ENCODE measurements around the gene RTN4R. TPM values are rescaled to one million over a fixed set of nuclear protein-coding genes. Genes with fewer than 3 reads are reported as not detected.
"Not testable (repeated sequence)": the region's sequence is repeated elsewhere in the genome, so short reads cannot be mapped to it uniquely, and the experiment has no call there.

The RTN4R gene
- total RNA-seq, 1 donor from 2014 or later: 2.9 TPM

DNA sequence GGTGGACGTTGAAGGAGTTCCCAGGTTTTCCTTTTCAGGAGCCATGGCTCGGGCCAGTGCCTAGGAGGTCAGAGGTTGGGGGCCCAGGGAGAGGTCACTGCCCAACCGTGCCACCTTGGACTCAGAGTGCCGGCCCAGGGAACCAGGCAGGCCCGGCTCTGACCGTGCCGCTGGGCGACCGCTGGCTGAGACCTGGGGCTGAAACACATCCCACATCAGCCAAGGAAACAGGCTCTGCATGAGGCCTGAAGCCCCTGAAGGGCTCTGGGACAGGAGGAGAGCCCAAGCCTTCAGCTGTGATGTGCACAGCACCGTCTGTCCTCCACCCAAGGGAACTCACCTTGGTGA lies 21.9 kb upstream of the RTN4R start:
- H3K27me3 ChIP-seq (ENCODE audit: insufficient read depth, low read length): peaks cover 5% of the 10 kb centered on the region
- FAIRE-seq (no peak), DNase-seq (ENCODE audit: low read depth) (no peak)
- H3K36me3 Mint-ChIP-seq (ENCODE audit: low read depth, unreplicated experiment): no peaks in the 10 kb centered on the region
- H3K27ac ChIP-seq (ENCODE audit: low read depth, low read length): no peak overlapping the region
- no peaks in the 10 kb centered on the region for H3K9me3 Mint-ChIP-seq (ENCODE audit: unreplicated experiment)
- no peak overlapping the region for H3K4me3 ChIP-seq (ENCODE audit: insufficient read depth, low read depth, low read length)
- no peaks in the 10 kb centered on the region for H3K9me3 ChIP-seq (ENCODE audit: insufficient read depth, low read depth, low read length)
- no peaks in the 10 kb centered on the region for H4K20me1 ChIP-seq (ENCODE audit: insufficient read depth, low read length)
- no peaks in the 10 kb centered on the region for H3K4me1 Mint-ChIP-seq (ENCODE audit: low read depth, unreplicated experiment)
- no peaks in the 10 kb centered on the region for H3K4me1 ChIP-seq (ENCODE audit: insufficient read depth, low read length)
- H3K27me3 Mint-ChIP-seq (ENCODE audit: low read depth, unreplicated experiment): peaks cover 49% of the 10 kb centered on the region
- H3K9ac ChIP-seq (ENCODE audit: low read length): no peak overlapping the region
- no peak overlapping the region for H2AFZ ChIP-seq (ENCODE audit: low read depth, low read length)
- no peak overlapping the region for H3K27ac Mint-ChIP-seq (ENCODE audit: unreplicated experiment)
- H3K79me2 ChIP-seq (ENCODE audit: insufficient read depth, low read length): no peaks in the 10 kb centered on the region
- H3K36me3 ChIP-seq (ENCODE audit: insufficient read depth, low read length): no peaks in the 10 kb centered on the region
- H3K4me3 Mint-ChIP-seq (ENCODE audit: unreplicated experiment): no peak overlapping the region
- TF ChIP-seq, protein P1, sequence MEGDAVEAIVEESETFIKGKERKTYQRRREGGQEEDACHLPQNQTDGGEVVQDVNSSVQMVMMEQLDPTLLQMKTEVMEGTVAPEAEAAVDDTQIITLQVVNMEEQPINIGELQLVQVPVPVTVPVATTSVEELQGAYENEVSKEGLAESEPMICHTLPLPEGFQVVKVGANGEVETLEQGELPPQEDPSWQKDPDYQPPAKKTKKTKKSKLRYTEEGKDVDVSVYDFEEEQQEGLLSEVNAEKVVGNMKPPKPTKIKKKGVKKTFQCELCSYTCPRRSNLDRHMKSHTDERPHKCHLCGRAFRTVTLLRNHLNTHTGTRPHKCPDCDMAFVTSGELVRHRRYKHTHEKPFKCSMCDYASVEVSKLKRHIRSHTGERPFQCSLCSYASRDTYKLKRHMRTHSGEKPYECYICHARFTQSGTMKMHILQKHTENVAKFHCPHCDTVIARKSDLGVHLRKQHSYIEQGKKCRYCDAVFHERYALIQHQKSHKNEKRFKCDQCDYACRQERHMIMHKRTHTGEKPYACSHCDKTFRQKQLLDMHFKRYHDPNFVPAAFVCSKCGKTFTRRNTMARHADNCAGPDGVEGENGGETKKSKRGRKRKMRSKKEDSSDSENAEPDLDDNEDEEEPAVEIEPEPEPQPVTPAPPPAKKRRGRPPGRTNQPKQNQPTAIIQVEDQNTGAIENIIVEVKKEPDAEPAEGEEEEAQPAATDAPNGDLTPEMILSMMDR (IDR thresholded peaks at IDR 0.05; ENCODE audit: insufficient read depth, low read depth, low read length): no peak
- no peak for TF ChIP-seq EZH2 (IDR thresholded peaks at IDR 0.05; ENCODE audit: insufficient read depth, low read length)
- no peak overlapping the region for H3K4me2 ChIP-seq (ENCODE audit: low read length)

DNA sequence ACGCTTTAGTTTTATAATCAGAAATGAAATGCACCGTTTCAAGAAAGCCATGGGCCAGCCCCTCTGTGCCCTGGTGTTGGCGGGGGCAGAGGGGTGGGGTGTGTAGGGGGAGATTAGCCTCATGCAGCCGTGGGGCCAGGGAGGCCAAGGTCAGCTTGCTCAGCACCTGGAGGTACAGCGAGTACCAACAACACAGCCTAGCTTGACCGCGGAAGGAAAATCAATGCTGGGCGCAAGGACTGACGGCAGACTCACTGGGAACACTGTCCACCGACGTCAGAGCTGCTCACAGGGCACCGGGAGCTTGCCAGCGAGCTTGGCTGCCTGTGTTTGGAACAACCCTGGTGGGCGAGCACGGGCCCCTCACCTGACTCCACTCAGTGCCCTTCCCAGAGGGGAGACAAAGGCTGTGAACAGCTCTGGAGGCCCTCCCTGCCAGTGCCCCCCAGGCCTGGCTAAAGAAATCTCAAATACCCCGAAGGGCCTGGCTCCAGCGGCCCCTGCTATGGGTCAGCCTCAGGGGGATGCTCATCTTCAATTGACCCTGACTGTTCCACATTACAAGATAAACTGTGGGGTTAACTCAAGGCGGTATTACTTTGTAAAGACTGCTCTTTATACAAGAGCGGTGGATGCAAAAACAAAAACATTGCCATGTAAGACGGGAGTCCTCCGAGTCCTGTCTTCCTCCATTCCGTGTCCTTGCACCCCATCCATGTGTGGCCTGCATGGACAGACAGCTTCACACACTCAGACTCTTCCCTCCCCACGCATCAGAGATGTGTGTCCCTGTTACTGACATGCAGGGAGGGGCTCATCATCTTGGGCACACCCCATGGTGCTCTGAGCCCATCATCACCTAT lies 21.3 kb upstream of the RTN4R start:
- not testable (repeated sequence) for H3K36me3 ChIP-seq (ENCODE audit: insufficient read depth, low read length); H3K9ac ChIP-seq (ENCODE audit: low read length); H3K4me2 ChIP-seq (ENCODE audit: low read length); H3K36me3 Mint-ChIP-seq (ENCODE audit: low read depth, unreplicated experiment); DNase-seq (ENCODE audit: low read depth); H2AFZ ChIP-seq (ENCODE audit: low read depth, low read length); H3K9me3 Mint-ChIP-seq (ENCODE audit: unreplicated experiment); H3K27ac Mint-ChIP-seq (ENCODE audit: unreplicated experiment); H3K27ac ChIP-seq (ENCODE audit: low read depth, low read length); H3K9me3 ChIP-seq (ENCODE audit: insufficient read depth, low read depth, low read length); H4K20me1 ChIP-seq (ENCODE audit: insufficient read depth, low read length); H3K4me3 ChIP-seq (ENCODE audit: insufficient read depth, low read depth, low read length); H3K4me3 Mint-ChIP-seq (ENCODE audit: unreplicated experiment); H3K4me1 ChIP-seq (ENCODE audit: insufficient read depth, low read length); H3K27me3 ChIP-seq (ENCODE audit: insufficient read depth, low read length); FAIRE-seq; H3K4me1 Mint-ChIP-seq (ENCODE audit: low read depth, unreplicated experiment); H3K79me2 ChIP-seq (ENCODE audit: insufficient read depth, low read length)
- peaks cover 51% of the 10 kb centered on the region for H3K27me3 Mint-ChIP-seq (ENCODE audit: low read depth, unreplicated experiment)

DNA sequence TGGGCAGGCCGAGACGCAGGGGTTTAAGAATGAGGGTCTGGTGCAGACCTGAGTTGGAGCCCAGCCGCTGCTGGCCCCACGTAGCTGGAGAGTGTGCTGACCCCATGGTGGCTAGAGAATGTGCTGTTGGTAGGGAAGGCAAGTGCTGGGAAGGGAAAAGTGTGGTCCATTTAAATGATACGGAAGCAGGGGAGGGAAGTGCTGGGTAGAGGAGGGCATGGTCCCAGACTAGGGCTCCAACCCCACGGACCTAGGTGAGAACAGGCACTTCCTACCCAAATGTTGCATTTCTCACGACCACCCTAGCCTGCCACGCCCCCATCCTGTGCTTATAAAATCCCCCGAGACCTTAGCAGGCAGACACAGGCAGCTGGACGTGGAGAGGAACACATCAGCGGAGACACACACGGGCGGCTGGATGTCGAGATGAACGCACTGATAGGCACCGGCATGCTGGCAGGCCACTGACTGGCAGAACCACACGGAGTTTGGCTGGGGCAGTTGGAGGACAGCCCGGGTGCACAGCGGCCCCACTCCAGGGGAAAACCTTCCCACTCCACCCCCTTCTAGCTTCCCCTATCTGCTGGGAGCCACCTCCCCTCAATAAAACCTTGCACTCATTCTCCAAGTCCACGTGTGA lies 18.8 kb upstream of the RTN4R start:
- peaks cover 47% of the 10 kb centered on the region for H3K27me3 Mint-ChIP-seq (ENCODE audit: low read depth, unreplicated experiment)
- H3K9me3 ChIP-seq (ENCODE audit: insufficient read depth, low read depth, low read length); DNase-seq (ENCODE audit: low read depth); H3K4me1 Mint-ChIP-seq (ENCODE audit: low read depth, unreplicated experiment); H4K20me1 ChIP-seq (ENCODE audit: insufficient read depth, low read length); H3K4me3 ChIP-seq (ENCODE audit: insufficient read depth, low read depth, low read length); FAIRE-seq; H3K36me3 Mint-ChIP-seq (ENCODE audit: low read depth, unreplicated experiment); H3K79me2 ChIP-seq (ENCODE audit: insufficient read depth, low read length); H3K4me3 Mint-ChIP-seq (ENCODE audit: unreplicated experiment); H3K9me3 Mint-ChIP-seq (ENCODE audit: unreplicated experiment); H3K27ac ChIP-seq (ENCODE audit: low read depth, low read length); H3K36me3 ChIP-seq (ENCODE audit: insufficient read depth, low read length); H3K9ac ChIP-seq (ENCODE audit: low read length); H2AFZ ChIP-seq (ENCODE audit: low read depth, low read length); H3K27ac Mint-ChIP-seq (ENCODE audit: unreplicated experiment); H3K4me1 ChIP-seq (ENCODE audit: insufficient read depth, low read length); H3K27me3 ChIP-seq (ENCODE audit: insufficient read depth, low read length); H3K4me2 ChIP-seq (ENCODE audit: low read length): not testable (repeated sequence)

DNA sequence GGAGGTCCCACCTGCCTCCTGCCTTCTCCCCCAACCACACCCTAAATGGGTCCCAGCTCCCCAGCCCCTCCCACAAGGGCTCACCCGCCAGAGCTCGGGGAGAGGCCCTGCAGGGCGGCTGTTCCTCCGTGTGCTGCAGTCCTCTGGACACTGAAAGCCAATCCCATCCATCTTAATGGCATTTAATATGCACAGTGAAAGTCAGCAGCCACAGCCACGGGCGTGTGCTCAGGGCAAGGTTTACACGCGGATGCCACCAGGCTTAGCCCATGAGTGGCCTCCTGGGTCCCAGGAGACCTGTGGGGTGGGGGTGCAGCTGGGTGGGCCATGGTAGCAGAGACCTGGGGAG lies 18.2 kb upstream of the RTN4R start:
- FAIRE-seq; H3K4me3 ChIP-seq (ENCODE audit: insufficient read depth, low read depth, low read length); H3K4me3 Mint-ChIP-seq (ENCODE audit: unreplicated experiment); H3K36me3 ChIP-seq (ENCODE audit: insufficient read depth, low read length); H3K79me2 ChIP-seq (ENCODE audit: insufficient read depth, low read length); H3K9me3 ChIP-seq (ENCODE audit: insufficient read depth, low read depth, low read length); H3K27me3 ChIP-seq (ENCODE audit: insufficient read depth, low read length); H3K27ac ChIP-seq (ENCODE audit: low read depth, low read length); H3K9me3 Mint-ChIP-seq (ENCODE audit: unreplicated experiment); H3K27ac Mint-ChIP-seq (ENCODE audit: unreplicated experiment); H3K9ac ChIP-seq (ENCODE audit: low read length); H3K4me1 Mint-ChIP-seq (ENCODE audit: low read depth, unreplicated experiment); H2AFZ ChIP-seq (ENCODE audit: low read depth, low read length); H3K4me1 ChIP-seq (ENCODE audit: insufficient read depth, low read length); H3K4me2 ChIP-seq (ENCODE audit: low read length); H4K20me1 ChIP-seq (ENCODE audit: insufficient read depth, low read length); H3K36me3 Mint-ChIP-seq (ENCODE audit: low read depth, unreplicated experiment); DNase-seq (ENCODE audit: low read depth): not testable (repeated sequence)
- peaks cover 42% of the 10 kb centered on the region for H3K27me3 Mint-ChIP-seq (ENCODE audit: low read depth, unreplicated experiment)
